ENCODE data around the gene KCNK13. TPM values are rescaled to one million over a fixed set of nuclear protein-coding genes. Genes with fewer than 3 reads are reported as not detected.
"Not testable (repeated sequence)": the region's sequence is repeated elsewhere in the genome, so short reads cannot be mapped to it uniquely, and the experiment has no call there.

The KCNK13 gene
- 0.40 TPM for polyA plus RNA-seq (2013, experiment 1 of 2)
- 0.25 TPM for polyA plus RNA-seq (2013, experiment 2 of 2)

GRCh38 chr14:90061685-90062126 lies at the start of gene KCNK13:
TSS of gene KCNK13 (plus strand) at chr14:90061994. CDS start at chr14:90062206, 212 bp downstream.
- WGBS: under 1% methylated on average over 52 of the region's 52 CpGs
- no peaks in the 10 kb centered on the region for H3K9me3 ChIP-seq (ENCODE audit: insufficient read depth, low read depth, low read length)
- no peak within 1 kb of the TSS for H3K9ac ChIP-seq (ENCODE audit: low read depth, low read length)
- no peaks in the 10 kb centered on the region; the same call in 1 of the 2 replicates for H3K4me1 ChIP-seq (ENCODE audit: insufficient read depth, low read length)
- no peak within 1 kb of the TSS for H3K27ac ChIP-seq (ENCODE audit: low read depth, low read length)
- H3K4me3 ChIP-seq (ENCODE audit: low read length): peak within 1 kb of the TSS; percentile 55
- H3K36me3 ChIP-seq (ENCODE audit: insufficient read depth, low read length): no peaks in the 10 kb centered on the region
- H3K27me3 ChIP-seq (ENCODE audit: insufficient read depth, low read length): peaks cover 81% of the 10 kb centered on the region

DNA sequence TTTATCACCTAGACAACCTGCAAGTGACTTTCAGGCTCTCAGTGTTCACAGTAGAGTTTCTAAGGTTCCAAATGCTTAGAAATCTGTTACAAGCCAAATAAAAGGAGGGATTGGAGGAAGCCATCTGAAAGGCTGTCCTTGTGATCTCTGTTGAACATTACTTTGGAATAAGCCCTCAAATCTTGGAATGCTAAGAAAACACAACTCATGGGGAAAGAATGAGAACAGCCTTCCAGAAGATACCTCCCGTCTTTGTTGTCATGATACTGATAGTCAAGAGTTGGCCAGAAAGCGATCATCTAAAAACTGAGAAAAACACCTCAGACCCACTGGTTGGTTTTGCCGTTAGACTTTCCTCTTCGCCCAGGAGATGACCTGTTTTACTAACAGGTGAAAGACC lies 44.4 kb upstream of the KCNK13 start:
- H3K9me3 ChIP-seq (ENCODE audit: insufficient read depth, low read depth, low read length): peaks cover 4% of the 10 kb centered on the region; the same call in 1 of the 2 replicates
- H3K36me3 ChIP-seq (ENCODE audit: insufficient read depth, low read length): peaks cover 80% of the 10 kb centered on the region
- no peaks in the 10 kb centered on the region for H3K4me1 ChIP-seq (ENCODE audit: insufficient read depth, low read length)
- H3K9ac ChIP-seq (ENCODE audit: low read depth, low read length): no peak overlapping the region
- no peak overlapping the region for H3K4me3 ChIP-seq (ENCODE audit: low read length)
- WGBS: 98% methylated on average over 4 of the region's 4 CpGs
- no peaks in the 10 kb centered on the region for H3K27me3 ChIP-seq (ENCODE audit: insufficient read depth, low read length)
- H3K27ac ChIP-seq (ENCODE audit: low read depth, low read length): no peak overlapping the region

DNA sequence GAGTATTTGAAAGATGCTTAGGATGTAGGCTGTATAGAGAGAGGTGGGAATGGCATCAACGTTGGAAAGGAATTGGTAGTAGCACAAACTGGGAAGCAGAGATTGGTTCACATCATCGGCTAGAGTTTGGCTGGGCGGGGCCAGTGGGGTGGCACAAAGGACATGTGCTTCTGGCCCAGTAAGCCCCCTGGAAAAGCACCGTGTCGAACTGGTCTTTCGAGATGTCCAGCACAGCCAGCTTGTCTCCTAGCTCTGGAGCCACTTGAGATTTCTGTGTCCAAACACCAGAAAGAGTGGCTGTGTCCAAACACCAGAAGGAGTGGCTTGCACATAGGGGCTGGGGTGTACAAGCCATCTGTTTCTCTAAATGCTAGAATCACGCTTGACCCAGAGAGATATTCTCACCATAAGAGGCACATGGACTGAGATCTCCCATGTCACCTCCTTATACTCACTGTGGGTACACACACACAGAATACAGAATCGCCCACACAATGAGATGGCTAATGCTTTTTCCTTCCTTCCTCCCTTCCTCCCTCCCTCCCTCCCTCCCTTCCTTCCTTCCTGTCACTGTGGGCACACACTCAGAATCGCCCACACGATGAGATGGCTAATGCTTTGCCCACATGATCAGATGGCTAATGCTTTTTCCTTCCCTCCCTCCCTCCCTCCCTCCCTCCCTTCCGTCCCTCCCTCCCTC lies 41.8 kb upstream of the KCNK13 start:
- H3K36me3 ChIP-seq (ENCODE audit: insufficient read depth, low read length): peaks cover 78% of the 10 kb centered on the region

DNA sequence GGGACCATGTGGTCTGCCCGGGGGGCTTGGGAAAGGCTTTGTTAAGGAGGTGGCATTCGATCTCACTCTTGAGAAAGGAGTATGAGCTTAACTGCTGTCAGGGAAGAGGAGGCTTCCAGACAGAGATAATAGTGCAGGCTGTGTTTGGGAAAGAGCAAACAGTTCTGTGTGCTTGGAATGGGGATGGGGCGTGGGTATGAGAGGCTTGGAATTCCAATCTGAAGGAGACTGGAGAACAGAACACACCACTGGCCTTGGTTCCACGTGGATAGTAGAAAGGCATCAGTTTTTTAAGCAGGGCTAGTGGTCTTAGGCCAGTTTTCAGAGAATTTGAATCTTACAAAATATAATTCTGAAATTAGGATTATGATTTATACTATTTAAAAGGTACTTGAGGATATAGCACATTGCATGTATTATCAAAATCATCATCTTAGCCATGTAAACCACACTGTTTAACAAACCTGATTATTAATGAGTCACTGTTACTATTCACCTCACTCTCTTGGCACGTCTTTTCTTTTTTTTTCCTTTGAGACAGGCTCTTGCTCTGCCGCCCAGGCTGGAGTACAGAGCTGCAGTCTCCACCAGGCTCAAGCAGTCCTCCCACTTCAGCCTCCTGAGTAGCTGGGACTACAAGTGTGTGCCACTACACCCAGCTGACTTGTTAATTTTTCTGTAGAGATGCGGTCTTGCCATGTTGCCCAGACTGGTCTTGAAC lies 38.5 kb upstream of the KCNK13 start:
- Histone ChIP-seq H3K4me1 (ENCODE audit: insufficient read depth, low read length) (no peaks in the 10 kb centered on the region), H3K9me3 (ENCODE audit: insufficient read depth, low read depth, low read length) (no peaks in the 10 kb centered on the region), H3K27me3 (ENCODE audit: insufficient read depth, low read length) (no peaks in the 10 kb centered on the region), H3K36me3 (ENCODE audit: insufficient read depth, low read length) (peaks cover 83% of the 10 kb centered on the region), H3K4me3 (ENCODE audit: low read length) (no peak overlapping the region), H3K27ac (ENCODE audit: low read depth, low read length) (no peak overlapping the region), H3K9ac (ENCODE audit: low read depth, low read length) (no peak overlapping the region)
- WGBS: 89% methylated on average over 7 of the region's 7 CpGs

More for the DNA sequence above, 41.8 kb upstream of the KCNK13 start:
- Histone ChIP-seq H3K9ac (ENCODE audit: low read depth, low read length) (no peak overlapping the region), H3K27me3 (ENCODE audit: insufficient read depth, low read length) (no peaks in the 10 kb centered on the region), H3K4me1 (ENCODE audit: insufficient read depth, low read length) (no peaks in the 10 kb centered on the region), H3K9me3 (ENCODE audit: insufficient read depth, low read depth, low read length) (no peaks in the 10 kb centered on the region), H3K27ac (ENCODE audit: low read depth, low read length) (no peak overlapping the region), H3K4me3 (ENCODE audit: low read length) (no peak overlapping the region)
- WGBS: 93% methylated on average over 10 of the region's 11 CpGs

DNA sequence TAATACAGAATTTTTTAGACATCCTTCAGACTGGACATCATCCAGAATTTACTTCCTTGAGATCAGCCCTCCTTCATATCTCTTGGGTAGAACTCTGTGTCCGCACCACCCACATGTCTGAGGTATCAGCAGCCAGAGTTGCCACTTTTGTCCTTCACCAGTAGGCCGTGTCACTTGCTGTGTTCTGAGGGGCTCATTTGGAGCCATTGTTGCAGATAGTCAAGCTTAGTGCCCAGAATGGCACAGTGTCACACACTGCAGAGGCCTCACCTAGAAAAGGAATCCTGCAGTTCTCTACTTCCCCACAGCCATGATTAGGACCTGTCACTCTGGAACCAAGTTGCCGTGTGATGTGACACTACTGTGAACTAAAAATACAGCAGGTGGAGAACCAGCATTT lies 36.9 kb upstream of the KCNK13 start:
- Histone ChIP-seq H3K27me3 (ENCODE audit: insufficient read depth, low read length) (no peaks in the 10 kb centered on the region), H3K4me1 (ENCODE audit: insufficient read depth, low read length) (no peaks in the 10 kb centered on the region), H3K9ac (ENCODE audit: low read depth, low read length) (no peak overlapping the region), H3K9me3 (ENCODE audit: insufficient read depth, low read depth, low read length) (no peaks in the 10 kb centered on the region), H3K27ac (ENCODE audit: low read depth, low read length) (no peak overlapping the region), H3K4me3 (ENCODE audit: low read length) (no peak overlapping the region), H3K36me3 (ENCODE audit: insufficient read depth, low read length) (peaks cover 70% of the 10 kb centered on the region)
- 97% methylated on average over 3 of the region's 3 CpGs for WGBS

DNA sequence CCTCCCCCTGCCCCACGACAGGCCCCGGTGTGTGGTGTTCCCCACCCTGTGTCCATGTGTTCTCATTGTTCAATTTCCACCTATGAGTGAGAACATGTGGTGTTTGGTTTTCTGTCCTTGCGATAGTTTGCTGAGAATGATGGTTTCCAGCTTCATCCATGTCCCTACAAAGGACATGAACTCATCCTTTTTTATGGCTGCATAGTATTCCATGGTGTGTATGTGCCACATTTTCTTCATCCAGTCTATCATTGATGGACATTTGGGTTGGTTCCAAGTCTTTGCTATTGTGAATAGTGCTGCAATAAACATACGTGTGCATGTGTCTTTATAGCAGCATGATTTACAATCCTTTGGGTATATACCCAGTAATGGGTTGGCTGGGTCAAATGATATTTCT lies 35.2 kb upstream of the KCNK13 start:
- not testable (repeated sequence) for H3K27me3 ChIP-seq (ENCODE audit: insufficient read depth, low read length); H3K27ac ChIP-seq (ENCODE audit: low read depth, low read length); H3K9me3 ChIP-seq (ENCODE audit: insufficient read depth, low read depth, low read length); H3K4me3 ChIP-seq (ENCODE audit: low read length); H3K4me1 ChIP-seq (ENCODE audit: insufficient read depth, low read length); H3K9ac ChIP-seq (ENCODE audit: low read depth, low read length)
- peaks cover 65% of the 10 kb centered on the region for H3K36me3 ChIP-seq (ENCODE audit: insufficient read depth, low read length)
- no CpG with 5 or more reads among the region's 4 CpGs for WGBS

DNA sequence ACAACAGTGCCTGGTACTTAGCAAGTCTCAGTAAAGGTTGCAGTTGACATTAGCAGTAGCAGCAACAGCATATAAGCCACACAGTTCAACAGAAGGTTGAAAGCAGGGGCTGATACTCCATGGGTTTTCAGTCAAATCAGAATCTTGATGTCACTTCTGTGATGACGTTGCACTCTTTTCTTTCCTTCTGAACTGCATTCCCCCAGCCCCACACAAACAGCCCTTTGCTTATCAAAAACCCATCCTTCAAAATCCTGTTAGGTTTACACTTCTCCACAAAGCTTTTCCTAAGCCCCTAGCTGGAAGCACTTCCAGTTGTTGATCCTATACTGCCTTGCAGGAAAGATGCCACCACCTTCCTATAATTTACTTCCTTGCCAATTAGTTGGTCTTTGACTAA lies 34.0 kb upstream of the KCNK13 start:
- H3K36me3 ChIP-seq (ENCODE audit: insufficient read depth, low read length): peaks cover 65% of the 10 kb centered on the region
- 81% methylated on average over 1 of the region's 1 CpG for WGBS
- no peak overlapping the region for H3K9ac ChIP-seq (ENCODE audit: low read depth, low read length)
- H3K27ac ChIP-seq (ENCODE audit: low read depth, low read length): no peak overlapping the region
- no peaks in the 10 kb centered on the region for H3K4me1 ChIP-seq (ENCODE audit: insufficient read depth, low read length)
- H3K27me3 ChIP-seq (ENCODE audit: insufficient read depth, low read length): no peaks in the 10 kb centered on the region
- no peak overlapping the region for H3K4me3 ChIP-seq (ENCODE audit: low read length)
- H3K9me3 ChIP-seq (ENCODE audit: insufficient read depth, low read depth, low read length): no peaks in the 10 kb centered on the region

GRCh38 chr14:90034156-90034555 lies 27.6 kb upstream of the KCNK13 start:
- H3K36me3 ChIP-seq (ENCODE audit: insufficient read depth, low read length): peaks cover 73% of the 10 kb centered on the region
- H3K9ac ChIP-seq (ENCODE audit: low read depth, low read length): no peak overlapping the region
- WGBS: 99% methylated on average over 2 of the region's 2 CpGs
- no peak overlapping the region for H3K4me3 ChIP-seq (ENCODE audit: low read length)
- no peaks in the 10 kb centered on the region for H3K27me3 ChIP-seq (ENCODE audit: insufficient read depth, low read length)
- H3K4me1 ChIP-seq (ENCODE audit: insufficient read depth, low read length): no peaks in the 10 kb centered on the region
- H3K27ac ChIP-seq (ENCODE audit: low read depth, low read length): no peak overlapping the region
- no peaks in the 10 kb centered on the region for H3K9me3 ChIP-seq (ENCODE audit: insufficient read depth, low read depth, low read length)

GRCh38 chr14:90034835-90035525 lies 26.8 kb upstream of the KCNK13 start:
- no peaks in the 10 kb centered on the region for H3K9me3 ChIP-seq (ENCODE audit: insufficient read depth, low read depth, low read length)
- H3K36me3 ChIP-seq (ENCODE audit: insufficient read depth, low read length): peaks cover 73% of the 10 kb centered on the region
- H3K4me3 ChIP-seq (ENCODE audit: low read length): no peak overlapping the region
- WGBS: 97% methylated on average over 6 of the region's 6 CpGs
- no peak overlapping the region for H3K27ac ChIP-seq (ENCODE audit: low read depth, low read length)
- no peak overlapping the region for H3K9ac ChIP-seq (ENCODE audit: low read depth, low read length)
- no peaks in the 10 kb centered on the region for H3K27me3 ChIP-seq (ENCODE audit: insufficient read depth, low read length)
- H3K4me1 ChIP-seq (ENCODE audit: insufficient read depth, low read length): no peaks in the 10 kb centered on the region

DNA sequence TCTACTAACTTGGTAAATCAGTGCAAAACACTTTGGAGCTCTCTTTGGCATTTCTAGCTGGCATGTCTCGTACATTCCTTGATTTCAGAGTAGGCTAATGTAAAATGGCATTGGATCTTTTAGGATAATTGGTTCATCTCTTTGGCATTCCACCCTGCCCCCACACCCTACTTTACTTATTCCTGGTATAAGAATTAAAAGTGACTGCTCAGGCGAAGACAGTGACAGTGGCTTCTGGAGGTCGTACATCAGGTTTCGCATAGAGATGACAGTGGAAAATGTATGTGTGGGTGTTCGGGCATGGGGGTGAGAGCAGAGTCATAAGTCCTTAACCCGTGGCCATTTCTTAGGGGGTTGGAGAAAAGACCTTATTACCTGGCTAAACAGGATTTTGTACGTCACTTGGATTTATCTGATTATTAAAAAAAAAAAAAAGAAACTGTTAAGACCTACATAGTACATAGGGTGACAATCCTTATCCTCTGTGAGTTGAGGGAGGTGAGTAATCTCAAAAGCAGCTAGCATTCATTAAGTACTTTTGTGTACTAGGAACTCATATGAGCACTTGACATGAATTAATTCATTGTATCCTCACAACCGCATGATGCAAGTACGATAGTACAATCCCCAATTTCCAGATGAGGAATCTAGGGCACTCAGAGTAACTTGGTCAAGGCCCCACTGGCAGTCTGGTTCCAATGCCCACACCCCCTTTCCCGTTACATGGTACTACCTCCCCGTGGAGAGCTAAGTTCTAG lies 22.4 kb upstream of the KCNK13 start:
- Histone ChIP-seq H3K27me3 (ENCODE audit: insufficient read depth, low read length) (no peaks in the 10 kb centered on the region), H3K36me3 (ENCODE audit: insufficient read depth, low read length) (peaks cover 46% of the 10 kb centered on the region), H3K27ac (ENCODE audit: low read depth, low read length) (no peak overlapping the region), H3K4me1 (ENCODE audit: insufficient read depth, low read length) (no peaks in the 10 kb centered on the region), H3K9me3 (ENCODE audit: insufficient read depth, low read depth, low read length) (no peaks in the 10 kb centered on the region), H3K9ac (ENCODE audit: low read depth, low read length) (no peak overlapping the region), H3K4me3 (ENCODE audit: low read length) (no peak overlapping the region)
- WGBS: 94% methylated on average over 10 of the region's 11 CpGs

Data from HUES64 (cell line).